ENCODE measurements around the gene UTF1. TPM values are rescaled to one million over a fixed set of nuclear protein-coding genes. Genes with fewer than 3 reads are reported as not detected.

UTF1 gene
- not detected in 2 replicates for total RNA-seq

GRCh38 chr10:133230044-133230361 lies at the start of gene UTF1:
Gene UTF1 (plus strand): TSS chr10:133230217. CDS start chr10:133230289, 72 bp downstream.
- intact Hi-C loops (cut with micrococcal nuclease) = no loop called here

- intact Hi-C loops (cut with micrococcal nuclease) = no loop called here
Observed at GRCh38 chr10:133180965-133181639, 48.9 kb upstream of the UTF1 start.

GRCh38 chr10:133182190-133182589 lies 47.8 kb upstream of the UTF1 start:
- intact Hi-C loops (cut with micrococcal nuclease) = no loop called here

- intact Hi-C loops (cut with micrococcal nuclease) = no loop called here
Observed at GRCh38 chr10:133182791-133183645, 47.0 kb upstream of the UTF1 start.

GRCh38 chr10:133183646-133184378 lies 46.2 kb upstream of the UTF1 start:
- intact Hi-C loops (cut with micrococcal nuclease) = no loop called here

- intact Hi-C loops (cut with micrococcal nuclease) = no loop called here
Observed at GRCh38 chr10:133184591-133185244, 45.3 kb upstream of the UTF1 start.

GRCh38 chr10:133185421-133185820 lies 44.6 kb upstream of the UTF1 start:
- intact Hi-C loops (cut with micrococcal nuclease) = no loop called here

- intact Hi-C loops (cut with micrococcal nuclease) = no loop called here
Observed at GRCh38 chr10:133185916-133186315, 44.1 kb upstream of the UTF1 start.

GRCh38 chr10:133186416-133187090 lies 43.5 kb upstream of the UTF1 start:
- intact Hi-C loops (cut with micrococcal nuclease) = no loop called here

- intact Hi-C loops (cut with micrococcal nuclease) = no loop called here
Observed at GRCh38 chr10:133187091-133187905, 42.7 kb upstream of the UTF1 start.

GRCh38 chr10:133187906-133188681 lies 41.9 kb upstream of the UTF1 start:
- intact Hi-C loops (cut with micrococcal nuclease) = no loop called here

- intact Hi-C loops (cut with micrococcal nuclease) = no loop called here
Observed at GRCh38 chr10:133189256-133189655, 40.8 kb upstream of the UTF1 start.

- intact Hi-C loops (cut with micrococcal nuclease) = no loop called here
Observed at GRCh38 chr10:133189726-133190125, 40.3 kb upstream of the UTF1 start.

- intact Hi-C loops (cut with micrococcal nuclease) = no loop called here
Observed at GRCh38 chr10:133190225-133190624, 39.8 kb upstream of the UTF1 start.

GRCh38 chr10:133191651-133192050 lies 38.4 kb upstream of the UTF1 start:
- intact Hi-C loops (cut with micrococcal nuclease) = no loop called here

GRCh38 chr10:133194151-133194550 lies 35.9 kb upstream of the UTF1 start:
- intact Hi-C loops (cut with micrococcal nuclease) = no loop called here

GRCh38 chr10:133195096-133195495 lies 34.9 kb upstream of the UTF1 start:
- intact Hi-C loops (cut with micrococcal nuclease) = no loop called here

GRCh38 chr10:133195611-133196010 lies 34.4 kb upstream of the UTF1 start:
- intact Hi-C loops (cut with micrococcal nuclease) = no loop called here

GRCh38 chr10:133196221-133196915 lies 33.6 kb upstream of the UTF1 start:
- intact Hi-C loops (cut with micrococcal nuclease) = no loop called here

All from T-helper 2 cell treated with Interferon-gamma antibody and Interleukin-4, amounts not matched to agents 100 ng/mL and 5 ng/mL, for 36 hours (primary cell).